WTC11 (cell line): ENCODE measurements around the gene XBP1. TPM values are rescaled to one million over a fixed set of nuclear protein-coding genes. Genes with fewer than 3 reads are reported as not detected.
A peak's percentile ranks its signal among the peaks of the same experiment; 100 is the strongest.

ENCODE experiments used
- ATAC-seq: fragments of 200-7000 bp; cut with Tn5 transposase; 2 replicates; pipeline ENCODE4 v1.10.0; 2021; ENCODE audit warnings: mild to moderate bottlenecking, moderate library complexity
- CTCF ChIA-PET: fragments of 300-600 bp; sonication (Branson Sonifier 250); formaldehyde crosslinking; loops from one replicate; lab custom pipeline; 2021; ENCODE audit warnings: antibody characterized with exemption; lab: Charles Lee
- POLR2A ChIA-PET: fragments of 350-600 bp; sonication (Branson Sonifier 250); formaldehyde crosslinking; loops from one replicate; lab custom pipeline; 2021; ENCODE audit warnings: antibody characterized with exemption; lab: Charles Lee
- DNase-seq: peaks from one replicate; pipeline ENCODE4 v3.0.0; 2021; ENCODE audit warnings: low spot score
- H3K27ac Mint-ChIP-seq: 2 replicates; pipeline ENCODE4 v1.8.0; 2021; ENCODE audit warnings: mixed read lengths
- H3K27me3 Mint-ChIP-seq: 2 replicates; pipeline ENCODE4 v1.8.0; 2021; ENCODE audit warnings: low read depth, mild to moderate bottlenecking, moderate library complexity, mixed read lengths
- H3K36me3 Mint-ChIP-seq: 2 replicates; pipeline ENCODE4 v1.8.0; 2021; ENCODE audit warnings: mixed read lengths
- H3K4me1 Mint-ChIP-seq: 2 replicates; pipeline ENCODE4 v1.8.0; 2022; ENCODE audit warnings: mixed read lengths
- H3K4me3 Mint-ChIP-seq: 2 replicates; pipeline ENCODE4 v1.8.0; 2021; ENCODE audit warnings: mild to moderate bottlenecking, moderate library complexity, mixed read lengths
- H3K9me3 Mint-ChIP-seq: 2 replicates; pipeline ENCODE4 v1.8.0; 2021; ENCODE audit warnings: mixed read lengths
- ATF3 ChIP-seq: sonication (generic); formaldehyde crosslinking; conservative IDR thresholded peaks from 2 replicates; pipeline ENCODE4 v1.8.1; 2022; ENCODE audit warnings: mild to moderate bottlenecking, missing genetic modification reagents
- CREB1 ChIP-seq: sonication (generic); formaldehyde crosslinking; IDR thresholded peaks from 2 replicates; pipeline ENCODE4 v1.8.0; 2023; ENCODE audit warnings: mild to moderate bottlenecking, missing genetic modification reagents
- ELF4 ChIP-seq: sonication (generic); formaldehyde crosslinking; IDR thresholded peaks from 2 replicates; pipeline ENCODE4 v1.8.1; 2022; ENCODE audit warnings: low read depth, mild to moderate bottlenecking, moderate library complexity, missing genetic modification reagents
- FOXJ3 ChIP-seq: sonication (generic); formaldehyde crosslinking; IDR thresholded peaks from 2 replicates; pipeline ENCODE4 v1.9.0; 2021; ENCODE audit warnings: missing genetic modification reagents, mild to moderate bottlenecking, borderline replicate concordance
- FOXP1 ChIP-seq: sonication (generic); formaldehyde crosslinking; IDR thresholded peaks from 2 replicates; pipeline ENCODE4 v1.8.0; 2022; ENCODE audit warnings: missing genetic modification reagents, mild to moderate bottlenecking, moderate library complexity, borderline replicate concordance
- FOXP4 ChIP-seq: sonication (generic); formaldehyde crosslinking; IDR thresholded peaks from 2 replicates; pipeline ENCODE4 v1.8.0; 2022; ENCODE audit warnings: mild to moderate bottlenecking, missing genetic modification reagents
- HMGA2 ChIP-seq: fragments of 250-450 bp; sonication (Bioruptor Pico); IDR thresholded peaks from 2 replicates; pipeline ENCODE4 v1.4.0; 2021; ENCODE audit warnings: mild to moderate bottlenecking, moderate library complexity
- MLX ChIP-seq: sonication (generic); formaldehyde crosslinking; IDR thresholded peaks from 2 replicates; pipeline ENCODE4 v1.8.1; 2023; ENCODE audit warnings: mild to moderate bottlenecking, missing genetic modification reagents, moderate library complexity
- MYBL2 ChIP-seq: sonication (generic); formaldehyde crosslinking; IDR thresholded peaks from 2 replicates; pipeline ENCODE4 v1.8.1; 2023; ENCODE audit warnings: mild to moderate bottlenecking, moderate library complexity, missing genetic modification reagents
- NFE2L1 ChIP-seq: sonication (generic); formaldehyde crosslinking; IDR thresholded peaks from 2 replicates; pipeline ENCODE4 v1.8.1; 2023; ENCODE audit warnings: missing genetic modification reagents
- OVOL2 ChIP-seq: fragments of 250-450 bp; sonication (Bioruptor Pico); IDR thresholded peaks from 2 replicates; pipeline ENCODE4 v1.9.0; 2021; ENCODE audit warnings: mild to moderate bottlenecking, borderline replicate concordance
- SMAD4 ChIP-seq: sonication (generic); formaldehyde crosslinking; IDR thresholded peaks from 2 replicates; pipeline ENCODE4 v1.8.0; 2022; ENCODE audit warnings: mild to moderate bottlenecking, missing genetic modification reagents
- SOX15 ChIP-seq: fragments of 250-450 bp; sonication (Bioruptor Pico); IDR thresholded peaks from 2 replicates; pipeline ENCODE4 v1.9.0; 2021; ENCODE audit warnings: mild to moderate bottlenecking
- USF1 ChIP-seq: sonication (generic); formaldehyde crosslinking; IDR thresholded peaks from 2 replicates; pipeline ENCODE4 v1.8.0; 2022; ENCODE audit warnings: mild to moderate bottlenecking, missing genetic modification reagents
- ZBTB43 ChIP-seq: sonication (generic); formaldehyde crosslinking; IDR thresholded peaks from 2 replicates; pipeline ENCODE4 v1.8.1; 2023; ENCODE audit warnings: mild to moderate bottlenecking, missing genetic modification reagents
- ZNF416 ChIP-seq: fragments of 250-450 bp; sonication (Bioruptor Pico); IDR thresholded peaks from 2 replicates; pipeline ENCODE4 v1.9.0; 2021; ENCODE audit warnings: mild to moderate bottlenecking, inconsistent platforms
- ZNF512 ChIP-seq: sonication (generic); formaldehyde crosslinking; IDR thresholded peaks from 2 replicates; pipeline ENCODE4 v1.8.1; 2022; ENCODE audit warnings: missing genetic modification reagents, borderline replicate concordance
- ZSCAN18 ChIP-seq: fragments of 250-450 bp; sonication (Bioruptor Pico); IDR thresholded peaks from 2 replicates; pipeline ENCODE4 v2.1.2; 2022; ENCODE audit warnings: mild to moderate bottlenecking, moderate library complexity
- total RNA-seq: library from RNA; stranded (reverse); gene quantifications from 3 replicates; pipeline ENCODE4 v1.2.3, GENCODE V29; 2021

Gene XBP1
- total RNA-seq, 1 experiment from 2014 or later: 127 TPM

GRCh38 chr22:28774378-28774777, 26.0 kb downstream of the XBP1 start (continued):
- TF ChIP-seq ZNF512 (no peak), CREB1 (CRISPR knock-in tag) (no peak), ATF3 (CRISPR knock-in tag) (no peak), MYBL2 (CRISPR knock-in tag) (no peak), MLX (CRISPR knock-in tag) (no peak)

- Mint-ChIP-seq H3K4me1 (peaks cover 13% of the 10 kb centered on the region), H3K9me3 (peaks cover 14% of the 10 kb centered on the region), H3K27ac (peak overlapping the region; percentile 96), H3K27me3 (no peaks in the 10 kb centered on the region)
- POLR2A ChIA-PET: interaction anchor here (1.6 kb wide), 1 partner anchor 12 kb away, joined by 13 read pairs; no protein-coding TSS in a partner anchor
- ATAC-seq: no peak
- no peak for TF ChIP-seq USF1 (CRISPR knock-in tag)
- TF ChIP-seq FOXJ3 (CRISPR knock-in tag): no peak
- no peak for TF ChIP-seq HMGA2
- TF ChIP-seq FOXP1 (CRISPR knock-in tag): no peak
- TF ChIP-seq ZBTB43: no peak
- no peak for TF ChIP-seq SMAD4 (CRISPR knock-in tag)
- TF ChIP-seq ELF4 (CRISPR knock-in tag): no peak
- TF ChIP-seq FOXP4 (CRISPR knock-in tag): no peak
- no peak for TF ChIP-seq NFE2L1
- no peak for TF ChIP-seq ZSCAN18 (CRISPR knock-in tag)
- no peak for TF ChIP-seq SOX15 (CRISPR knock-in tag)
- no peak for TF ChIP-seq ZNF416 (CRISPR knock-in tag)
- no peak for TF ChIP-seq OVOL2 (CRISPR knock-in tag)
- TF ChIP-seq, all 79 proteins: peak for 0
- Mint-ChIP-seq H3K36me3 (peaks cover 30% of the 10 kb centered on the region), H3K4me3 (peak overlapping the region; percentile 95)
- CTCF ChIA-PET: interaction anchor here (0.5 to 1.0 kb wide), 4 partner anchors 14 to 381 kb away, joined by 3 to 5 read pairs (median 4); no protein-coding TSS in a partner anchor
- DNase-seq: no peak
These were observed 26.9 kb downstream of the XBP1 start for GRCh38 chr22:28773461-28773867.
